ENCODE results near the gene GRID2.

Gene GRID2

GRCh38 chr4:92776080-92776479, 472.3 kb downstream of the GRID2 start:
- no peak for DNase-seq

DNA sequence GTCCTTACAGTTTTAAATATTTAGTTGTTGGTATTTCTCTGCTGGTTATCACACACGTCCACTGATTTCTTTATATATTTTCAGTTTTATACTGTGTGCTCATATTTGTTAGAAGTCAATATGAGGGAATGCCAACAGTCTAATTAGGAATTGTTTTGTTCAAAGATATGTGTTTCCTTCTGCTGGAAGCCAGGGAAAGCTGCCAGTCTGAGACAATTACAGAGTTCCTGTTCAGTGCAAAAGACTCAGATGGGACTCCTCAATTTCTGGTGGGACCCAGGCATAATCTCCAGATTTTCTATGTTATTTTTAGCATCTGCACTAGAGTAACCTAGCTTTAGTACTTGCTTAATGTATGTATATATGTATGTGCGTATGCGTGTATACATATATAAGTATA, 486.0 kb downstream of the GRID2 start:
- no peak for DNase-seq

GRCh38 chr4:92791871-92792440, 488.2 kb downstream of the GRID2 start:
- no peak for DNase-seq

DNA sequence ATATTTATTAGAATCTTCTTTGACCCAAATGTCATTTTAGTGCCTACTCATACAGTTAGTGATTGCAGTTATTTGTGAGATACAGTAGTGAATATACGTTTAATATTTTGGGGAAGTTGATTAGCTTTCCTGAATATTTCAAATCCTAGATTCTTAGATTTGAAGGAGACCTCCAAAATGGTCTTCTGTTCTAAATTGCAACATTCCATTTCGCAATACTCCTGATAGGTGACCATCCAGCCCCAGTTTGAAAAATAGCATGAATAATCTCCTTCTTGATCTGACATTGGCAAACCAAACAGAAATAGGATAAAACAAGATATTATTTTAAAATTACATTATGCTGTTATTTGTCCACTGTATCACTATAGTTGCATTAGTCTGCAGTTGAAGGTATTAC, 505.6 kb downstream of the GRID2 start:
- DNase-seq = no peak

DNA sequence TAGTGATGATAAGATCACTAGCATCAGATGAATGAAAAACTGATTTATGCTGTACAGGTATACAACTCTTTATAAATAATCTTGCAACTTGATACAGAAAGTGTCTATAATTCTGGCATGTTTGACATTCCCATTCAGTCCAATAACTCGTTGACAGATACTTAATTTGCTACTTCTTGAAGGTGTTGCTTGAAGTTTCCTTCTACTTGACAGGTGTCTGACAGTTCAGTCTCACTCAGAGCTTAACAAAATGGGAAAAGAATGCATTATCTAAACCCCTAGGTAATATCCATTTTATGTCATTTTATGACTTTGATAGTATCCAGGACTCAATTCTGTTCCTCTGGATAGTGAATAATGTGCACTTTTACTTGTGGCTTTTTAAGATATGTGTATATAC, 508.9 kb downstream of the GRID2 start:
- no peak for DNase-seq

- no peak for DNase-seq
Measured at GRCh38 chr4:92814677-92815076, 510.9 kb downstream of the GRID2 start.

- no peak for DNase-seq
Measured at GRCh38 chr4:92825256-92825655, 521.5 kb downstream of the GRID2 start.

DNA sequence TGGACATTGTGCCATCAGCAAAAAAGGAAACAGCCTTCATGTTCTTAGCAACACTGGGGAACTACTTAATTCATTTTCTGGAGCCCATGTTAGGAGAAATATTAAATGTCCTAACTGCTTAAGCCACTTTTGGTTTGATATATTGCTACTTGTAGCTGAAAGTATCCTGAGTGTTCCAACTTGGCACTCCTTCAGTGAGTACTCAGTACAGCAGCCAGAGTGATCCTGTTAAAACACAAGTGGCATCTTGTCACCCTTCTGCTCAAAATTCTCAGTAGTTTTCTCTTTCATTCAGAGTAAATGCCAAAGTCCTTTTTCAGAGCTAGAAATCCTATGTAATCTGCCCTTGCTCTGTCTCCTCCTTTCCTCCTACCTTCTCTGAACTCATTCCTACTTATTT, 522.0 kb downstream of the GRID2 start:
- DNase-seq = no peak

GRCh38 chr4:92830771-92831170, 527.0 kb downstream of the GRID2 start:
- DNase-seq = no peak

GRCh38 chr4:92840880-92841279, 537.1 kb downstream of the GRID2 start:
- DNase-seq = no peak

- no peak for DNase-seq
Measured at GRCh38 chr4:92843784-92844183, 540.0 kb downstream of the GRID2 start.

GRCh38 chr4:92847026-92847425, 543.3 kb downstream of the GRID2 start:
- no peak for DNase-seq

- DNase-seq = no peak
Measured at GRCh38 chr4:92862509-92862908, 558.7 kb downstream of the GRID2 start.

DNA sequence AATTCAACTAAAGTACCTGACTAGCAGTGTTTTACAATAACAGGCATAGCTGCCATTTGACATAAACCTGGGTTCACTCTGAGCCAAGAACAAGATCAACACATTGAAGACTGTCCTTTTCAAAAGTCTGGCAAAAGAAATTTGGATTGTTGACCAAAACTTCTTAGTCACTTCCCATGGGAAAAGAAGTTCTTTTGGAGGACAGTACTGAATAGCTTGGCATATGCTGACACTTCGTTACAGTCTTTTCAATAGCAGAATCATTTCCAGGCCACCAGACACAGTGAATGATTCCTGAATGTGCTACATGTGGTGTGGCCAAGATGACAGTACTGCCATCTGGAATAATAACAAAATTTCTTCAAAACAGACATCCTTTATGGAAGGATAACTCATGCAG, 560.3 kb downstream of the GRID2 start:
- DNase-seq = no peak

DNA sequence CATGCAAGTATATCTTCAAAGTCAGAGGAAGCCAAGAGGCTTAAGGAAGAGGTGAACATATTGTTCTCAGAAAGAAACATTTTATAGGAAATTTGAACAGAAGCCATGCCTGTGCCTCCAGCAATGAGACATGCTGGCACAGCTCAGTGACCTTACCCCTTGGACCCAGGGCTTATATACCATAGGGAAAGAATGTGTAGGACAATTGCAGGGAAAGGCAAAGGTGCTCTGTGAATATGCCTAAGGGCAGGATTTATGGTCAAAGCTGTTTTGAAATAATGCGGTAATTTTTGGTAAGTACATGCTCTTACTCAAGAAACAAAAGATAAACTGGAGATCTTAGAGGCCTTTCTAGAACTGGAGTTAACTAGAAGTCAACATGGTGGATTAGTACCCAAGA, 568.8 kb downstream of the GRID2 start:
- DNase-seq = no peak

- DNase-seq = no peak
Measured at GRCh38 chr4:92885632-92886031, 581.9 kb downstream of the GRID2 start.

GRCh38 chr4:92952426-92952825, 648.7 kb downstream of the GRID2 start:
- DNase-seq = no peak

GRCh38 chr4:92952897-92953296, 649.1 kb downstream of the GRID2 start:
- DNase-seq = no peak

DNA sequence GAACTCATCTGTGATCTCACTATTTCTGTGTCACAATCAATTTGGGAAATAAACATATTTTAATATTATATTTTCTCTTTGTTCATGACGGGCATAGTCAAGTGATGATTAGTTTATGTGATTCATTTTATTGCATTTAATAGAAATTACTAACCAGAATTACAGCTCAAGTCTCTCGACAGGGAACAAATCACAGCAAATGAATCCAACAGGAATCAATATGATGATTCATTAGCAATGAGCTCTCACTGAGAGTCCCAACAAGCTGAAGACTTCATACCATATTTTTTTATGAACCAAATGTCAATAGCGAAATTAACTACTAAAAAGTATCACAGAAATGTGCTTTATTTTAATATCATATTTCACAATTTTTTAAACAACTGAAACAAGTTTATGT, 649.7 kb downstream of the GRID2 start:
- no peak for DNase-seq

GRCh38 chr4:92961881-92962280, 658.1 kb downstream of the GRID2 start:
- no peak for DNase-seq

- DNase-seq = no peak
Measured at GRCh38 chr4:92962831-92963230, 659.1 kb downstream of the GRID2 start.

GRCh38 chr4:92968556-92968955, 664.8 kb downstream of the GRID2 start:
- DNase-seq = no peak

GRCh38 chr4:92968996-92969395, 665.2 kb downstream of the GRID2 start:
- DNase-seq = no peak

DNA sequence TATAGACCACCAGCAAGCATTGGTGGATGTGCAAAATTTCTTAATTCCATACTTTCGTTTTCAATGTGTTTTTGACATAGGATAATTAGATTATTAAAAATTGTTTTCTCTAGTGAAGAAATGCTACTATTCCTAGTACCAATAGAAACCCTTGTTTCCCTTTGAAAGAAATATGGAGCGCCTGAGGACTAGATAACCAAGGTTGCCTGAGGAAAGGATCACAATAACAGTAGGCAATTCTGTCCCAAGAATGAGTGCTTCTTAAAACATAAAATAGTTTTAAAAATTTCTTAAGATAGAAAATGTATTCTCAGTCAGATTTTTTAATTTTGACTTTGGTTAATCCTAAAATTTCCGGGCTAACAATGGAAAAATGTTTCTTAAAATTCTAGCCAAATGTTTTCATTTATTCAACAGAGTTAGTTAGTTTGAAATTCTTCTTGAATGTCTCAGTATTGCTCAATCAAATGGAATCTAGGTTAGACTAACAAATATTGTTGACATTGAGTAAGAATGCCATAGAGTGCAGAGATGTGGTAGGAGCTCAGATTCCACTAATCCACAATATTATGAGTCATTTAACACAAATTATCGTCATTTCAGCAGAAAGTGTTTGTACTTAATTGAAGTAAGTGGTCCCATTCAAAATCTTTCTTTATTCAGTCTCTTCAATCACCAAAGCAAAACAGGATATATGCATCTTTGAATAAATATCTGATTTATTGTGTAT, 666.0 kb downstream of the GRID2 start:
- DNase-seq = no peak

DNA sequence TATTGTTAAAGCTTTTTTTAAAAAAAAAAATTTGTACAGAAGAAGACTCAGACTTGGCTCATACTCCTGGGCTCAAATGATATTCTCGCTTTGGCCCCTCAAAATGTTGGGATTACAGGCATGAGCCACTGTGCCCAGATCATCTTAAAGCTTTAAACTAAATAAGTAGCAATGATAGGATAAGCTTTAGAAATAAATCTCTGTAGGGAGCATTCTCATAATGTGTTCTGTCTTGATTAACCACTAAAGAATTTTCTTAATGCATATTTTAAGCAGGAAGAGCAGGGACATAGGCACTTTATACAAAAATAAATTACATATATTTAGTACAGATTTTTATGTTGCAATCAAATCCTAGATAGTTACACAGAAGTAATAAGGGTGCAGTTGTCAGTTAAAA, 667.2 kb downstream of the GRID2 start:
- no peak for DNase-seq
